NCI-H1092 (cell line): ENCODE results near the gene ATXN8OS.
"Not testable (repeated sequence)": the region's sequence is repeated elsewhere in the genome, so short reads cannot be mapped to it uniquely, and the experiment has no call there.

ENCODE experiments used
- DNase-seq: peaks from one replicate; lab custom pipeline; 2025; lab: John Stamatoyannopoulos, UW

The ATXN8OS gene

DNA sequence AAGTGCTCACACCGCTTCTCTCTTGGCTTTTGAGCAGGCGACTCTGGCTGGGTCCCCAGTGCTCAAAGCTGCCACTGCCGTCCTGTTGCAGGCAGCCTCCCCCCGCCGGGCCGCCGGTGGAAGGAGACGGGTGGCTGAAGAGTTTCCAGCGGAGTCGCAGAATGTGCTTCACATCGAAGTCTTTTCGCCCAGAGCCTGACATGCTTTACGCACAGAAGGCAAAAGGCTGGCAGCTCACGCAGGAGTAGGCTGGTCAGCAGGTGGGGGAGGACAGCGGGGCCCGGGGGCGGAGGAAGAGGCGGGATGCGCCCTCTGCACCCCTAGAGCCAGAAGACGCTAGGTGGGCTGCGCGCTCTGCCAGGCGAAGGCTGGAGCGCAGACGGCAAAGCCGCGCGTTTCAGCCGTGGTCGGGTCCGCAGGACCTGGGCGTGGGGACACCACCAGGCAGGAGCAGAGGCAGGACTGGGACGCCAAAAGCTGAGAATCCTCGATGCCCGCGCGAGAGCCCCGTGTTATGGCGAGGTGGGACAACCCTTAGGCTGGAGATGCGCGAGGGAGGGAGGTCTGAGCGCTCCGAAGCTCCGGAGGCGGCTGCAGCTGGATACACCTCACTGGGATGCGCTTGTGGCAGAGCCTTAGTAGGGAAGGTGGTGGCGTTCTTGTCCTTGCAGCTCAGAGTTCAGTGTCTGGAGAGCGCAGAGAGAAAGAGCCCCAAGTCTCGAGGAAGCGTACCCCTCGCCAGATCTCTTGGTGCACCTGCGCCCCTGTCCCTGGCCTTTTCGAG lies at the start of gene ATXN8OS:
Gene ATXN8OS (plus strand): TSS at position 329 of the 784 bp plus-strand sequence.
- DNase-seq = peak; percentile 66

DNA sequence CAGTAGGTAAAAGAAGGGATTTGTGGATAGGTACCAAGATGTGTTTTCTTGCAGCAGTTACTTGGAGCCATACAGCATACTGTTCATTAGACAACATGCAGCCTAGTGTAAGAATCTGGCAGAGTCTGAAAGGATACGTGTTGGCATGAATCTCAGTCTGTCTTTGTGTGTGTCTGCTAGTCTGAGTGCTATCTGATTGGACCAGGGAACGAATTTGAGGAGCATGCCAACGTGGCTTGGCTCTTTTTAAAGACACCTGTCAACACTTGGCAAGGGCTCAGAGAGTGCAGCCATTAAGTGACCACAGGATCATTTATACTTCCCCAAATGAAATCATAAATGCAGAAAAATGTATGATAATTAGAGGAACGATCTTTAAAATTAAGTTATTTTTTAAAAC lies 27.6 kb upstream of the ATXN8OS start:
- peak; percentile 9 for DNase-seq

DNA sequence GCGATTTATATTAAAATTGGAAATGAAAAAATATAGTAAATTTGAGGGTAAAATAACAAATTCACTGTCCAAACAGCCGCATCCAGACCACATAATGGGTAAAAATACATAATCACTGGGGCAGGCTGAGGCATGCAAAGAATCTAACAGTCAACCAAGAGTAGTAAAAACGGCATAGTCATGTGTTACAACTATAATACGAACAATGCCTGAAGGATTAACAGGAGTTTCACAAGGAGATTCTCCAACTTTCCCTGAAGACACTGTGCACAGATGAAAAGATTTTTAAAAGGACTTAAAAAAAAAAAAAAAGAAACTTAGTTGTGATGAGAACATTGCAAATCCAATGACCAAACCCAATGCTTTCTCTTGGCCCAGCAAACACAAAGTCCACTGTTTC lies 20.4 kb upstream of the ATXN8OS start:
- DNase-seq = no peak

DNA sequence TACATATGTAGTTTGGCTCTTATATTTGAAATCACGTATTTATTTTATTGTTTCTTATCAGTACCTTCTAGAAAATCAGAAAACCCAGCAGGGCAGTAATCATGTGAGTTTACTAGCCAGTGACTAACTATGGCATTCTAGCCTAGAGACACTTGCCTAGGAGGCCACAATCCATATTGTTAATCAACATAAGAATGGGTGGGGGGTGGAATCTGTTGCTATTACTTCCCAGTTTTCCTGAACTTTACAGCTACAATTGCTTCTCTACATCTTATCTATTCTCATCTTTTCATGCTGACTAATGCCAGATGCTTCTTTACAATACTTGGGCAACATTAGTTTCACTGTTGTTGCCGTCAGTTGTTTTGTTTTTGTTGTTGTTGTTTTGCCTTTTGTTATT lies 18.7 kb upstream of the ATXN8OS start:
- DNase-seq = no peak

DNA sequence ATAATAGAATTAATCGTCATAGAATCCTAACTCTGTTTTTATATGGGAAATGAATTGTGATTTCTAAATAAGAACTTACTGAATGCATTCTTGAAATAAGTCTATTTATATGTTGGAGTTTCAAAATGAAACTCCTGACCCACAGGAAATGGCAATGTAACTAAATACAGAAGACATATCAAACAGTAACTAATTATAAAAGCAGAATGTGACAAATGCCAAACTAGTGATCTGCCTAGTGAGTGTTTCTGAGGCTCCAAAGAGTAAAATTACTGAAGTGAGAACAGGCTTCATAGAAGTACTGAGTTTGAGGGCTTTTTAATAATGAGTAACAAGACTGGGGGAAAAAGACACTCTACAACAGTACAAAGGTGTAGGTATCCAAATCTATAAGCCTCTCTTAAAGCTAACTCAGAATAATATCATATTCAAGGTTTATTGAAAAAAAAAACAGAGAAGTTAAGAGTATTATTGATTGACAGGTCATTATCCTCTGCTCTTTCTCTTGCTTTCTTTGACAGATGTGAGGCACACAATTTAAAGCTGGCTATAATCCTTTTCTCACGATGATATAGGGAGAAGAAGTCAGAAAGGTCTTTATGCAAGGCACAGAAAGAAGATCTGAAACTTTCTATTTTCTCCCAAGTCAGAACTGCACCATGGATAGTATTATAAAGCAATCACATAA lies 17.4 kb upstream of the ATXN8OS start:
- no peak for DNase-seq

DNA sequence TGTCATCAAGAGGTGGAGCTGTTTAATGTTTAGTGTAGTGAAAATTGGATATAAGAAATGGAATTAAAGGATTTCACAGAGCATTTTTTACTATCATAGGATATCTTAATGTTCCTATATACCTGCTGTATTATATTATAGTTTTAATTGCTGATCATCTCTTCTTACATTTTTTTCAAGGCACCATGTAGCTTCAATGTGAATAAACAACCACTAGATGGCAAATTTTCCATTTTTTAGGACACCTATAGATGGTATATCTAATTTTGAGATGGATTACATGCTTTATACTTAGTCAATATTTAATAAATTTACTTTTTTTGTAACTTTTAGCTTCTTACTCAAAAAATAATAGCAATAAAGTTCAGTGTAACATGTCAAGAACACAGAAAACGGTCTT lies 9.0 kb upstream of the ATXN8OS start:
- peak; percentile 19 for DNase-seq

DNA sequence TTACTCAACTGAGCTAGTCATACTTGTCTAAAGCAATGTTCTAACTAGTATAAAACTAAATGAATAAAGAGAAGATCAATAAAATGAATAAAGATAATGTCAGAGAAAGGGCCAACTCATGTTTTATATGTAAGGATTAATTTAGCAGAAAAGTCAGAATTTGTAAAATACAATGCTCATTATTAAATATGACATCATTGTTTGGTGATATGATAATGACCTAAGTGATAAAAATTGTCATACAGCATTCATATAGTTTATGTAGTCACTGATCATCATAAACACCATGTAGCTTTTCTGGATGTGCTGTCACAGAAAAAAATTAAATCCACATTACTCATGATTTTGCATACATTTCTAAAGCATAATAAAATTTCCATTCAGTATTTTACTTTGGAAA lies 3.1 kb upstream of the ATXN8OS start:
- DNase-seq = no peak

DNA sequence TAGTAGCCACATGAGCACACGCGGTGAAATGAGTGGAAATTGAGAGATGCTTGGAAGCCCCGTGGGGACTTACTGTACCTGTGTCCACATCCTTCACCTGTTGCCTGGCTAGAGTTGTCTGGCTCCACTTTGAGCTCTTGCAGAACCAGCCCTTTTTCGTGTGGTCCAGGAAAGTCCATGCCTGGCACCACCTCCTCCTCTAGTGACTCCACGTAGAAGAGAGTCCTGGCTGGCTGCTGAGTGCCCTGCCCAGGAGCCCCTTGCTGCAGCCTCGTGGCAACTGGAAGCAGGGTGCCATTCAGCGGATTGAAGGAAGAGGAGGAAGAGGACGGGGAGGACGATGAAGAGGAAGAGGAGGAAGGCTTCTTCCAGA lies 515 bp upstream of the ATXN8OS start:
- peak; percentile 36 for DNase-seq

DNA sequence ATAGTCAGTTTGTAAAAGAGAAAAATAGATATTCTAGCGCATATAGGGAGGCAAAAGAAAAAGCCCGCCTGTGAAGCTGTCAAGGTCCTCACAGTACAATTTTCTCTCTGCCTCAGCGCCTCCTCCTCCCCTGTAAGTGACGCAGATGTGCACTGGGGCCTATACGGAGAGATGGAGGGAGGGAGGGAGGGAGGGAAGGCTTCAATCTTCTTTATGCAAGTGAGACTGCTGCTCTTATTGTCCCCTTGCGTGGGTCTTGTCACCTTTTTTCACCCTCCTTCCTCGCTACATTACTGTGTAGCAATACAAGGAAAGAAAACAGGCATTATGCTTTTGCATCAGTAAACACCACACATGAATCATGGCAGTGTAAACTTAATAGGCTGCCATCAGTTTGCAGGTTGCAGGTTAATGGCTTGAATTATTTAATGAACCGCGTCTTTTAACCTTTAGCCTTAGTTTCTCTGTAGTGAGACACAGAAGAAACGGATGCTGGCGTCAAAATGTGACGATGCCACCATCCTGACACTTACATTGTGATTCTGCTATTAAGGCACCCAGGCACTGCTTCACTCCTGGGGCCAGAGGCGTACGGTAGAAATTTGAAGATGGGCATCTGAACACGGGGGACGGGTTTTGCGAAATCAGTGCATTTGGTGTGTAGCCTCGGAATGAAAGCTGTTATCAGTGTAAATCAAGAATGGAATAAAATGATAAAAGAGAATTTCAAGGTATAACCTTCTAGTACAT lies 905 bp downstream of the ATXN8OS start, which contains the start of gene KLHL1:
Gene KLHL1 (minus strand): TSS at position 97 of the 750 bp plus-strand sequence. CDS start 753 bp downstream, outside the sequence.
- DNase-seq = no peak

DNA sequence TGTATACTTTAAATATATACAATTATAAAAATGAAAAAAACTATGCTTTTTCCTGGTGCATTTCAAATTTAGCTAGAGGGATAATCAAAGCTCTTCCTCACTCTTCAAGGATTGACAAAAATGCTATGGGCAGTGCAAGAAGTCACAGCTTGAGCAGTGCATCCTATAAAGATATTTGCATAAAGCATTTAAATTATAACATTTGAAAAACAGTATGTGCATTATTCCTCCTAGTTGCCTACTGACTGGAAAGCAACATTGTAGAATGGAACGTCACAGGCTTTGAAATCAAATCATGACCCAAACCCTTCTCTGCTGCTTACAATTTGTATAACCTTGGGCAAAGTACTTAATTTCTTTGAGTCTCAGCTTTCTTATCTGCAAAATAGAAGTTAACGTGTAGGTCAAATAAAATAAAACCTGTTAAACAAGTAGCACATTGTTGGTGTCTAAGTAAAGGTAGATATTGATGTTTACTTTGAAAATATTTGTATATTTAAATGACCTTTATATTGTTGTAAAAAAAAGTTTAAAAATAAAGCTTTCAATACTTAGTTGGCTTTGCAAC lies 9.8 kb downstream of the ATXN8OS start:
- no peak for DNase-seq

DNA sequence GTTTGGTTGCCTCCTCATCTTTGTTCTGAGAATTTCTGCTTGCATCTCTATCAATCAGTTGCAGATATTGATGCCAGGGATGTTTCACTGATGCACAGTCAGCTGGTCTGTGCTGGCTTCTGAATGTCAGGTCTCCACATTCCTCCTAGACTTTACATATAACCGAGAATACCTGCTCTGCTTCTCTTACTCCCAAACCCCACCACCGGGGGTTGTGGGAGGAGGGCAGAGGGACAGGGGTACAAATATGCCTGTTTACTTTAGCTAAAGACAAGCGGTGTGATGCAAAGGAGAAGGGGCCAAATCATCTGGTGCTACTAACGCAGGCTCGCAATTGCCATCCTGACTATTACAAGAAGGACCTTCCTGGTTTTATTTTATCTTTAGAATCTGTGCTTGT lies 18.1 kb downstream of the ATXN8OS start:
- no peak for DNase-seq

DNA sequence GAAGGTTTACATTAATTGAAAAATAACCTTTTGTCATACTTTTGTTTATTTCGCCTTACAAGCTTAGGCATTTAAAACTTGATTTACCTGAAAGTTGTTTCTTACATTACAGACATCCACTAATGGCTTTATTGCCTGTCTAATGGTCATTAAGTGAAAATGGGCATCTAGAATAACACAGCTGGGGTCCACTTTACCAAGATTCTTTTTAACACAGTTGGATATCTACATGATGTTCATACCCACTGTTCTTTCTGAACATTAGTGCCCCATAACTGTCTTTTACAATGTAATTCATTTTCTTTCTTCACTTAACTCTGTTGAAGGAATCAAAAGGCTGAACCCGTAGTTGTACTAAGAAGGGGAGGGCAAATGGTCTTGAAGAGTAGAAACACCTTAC lies 20.5 kb downstream of the ATXN8OS start:
- no peak for DNase-seq

DNA sequence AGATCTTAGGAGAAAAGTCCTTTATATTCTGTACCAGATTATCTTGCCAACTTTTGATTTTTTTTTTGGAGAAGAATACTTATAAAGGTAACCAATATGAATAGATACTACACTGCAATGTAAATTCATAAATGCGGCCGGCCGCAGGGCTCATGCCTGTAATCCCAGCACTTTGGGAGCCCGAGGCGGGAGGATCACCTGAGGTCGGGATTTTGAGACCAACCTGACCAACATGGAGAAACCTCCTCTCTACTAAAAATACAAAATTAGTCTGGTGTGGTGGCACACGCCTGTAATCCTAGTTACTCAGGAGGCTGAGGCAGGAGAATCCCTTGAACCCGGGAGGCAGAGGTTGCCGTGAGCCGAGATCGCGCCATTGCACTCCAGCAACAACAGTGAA lies 35.0 kb downstream of the ATXN8OS start:
- not testable (repeated sequence) for DNase-seq

DNA sequence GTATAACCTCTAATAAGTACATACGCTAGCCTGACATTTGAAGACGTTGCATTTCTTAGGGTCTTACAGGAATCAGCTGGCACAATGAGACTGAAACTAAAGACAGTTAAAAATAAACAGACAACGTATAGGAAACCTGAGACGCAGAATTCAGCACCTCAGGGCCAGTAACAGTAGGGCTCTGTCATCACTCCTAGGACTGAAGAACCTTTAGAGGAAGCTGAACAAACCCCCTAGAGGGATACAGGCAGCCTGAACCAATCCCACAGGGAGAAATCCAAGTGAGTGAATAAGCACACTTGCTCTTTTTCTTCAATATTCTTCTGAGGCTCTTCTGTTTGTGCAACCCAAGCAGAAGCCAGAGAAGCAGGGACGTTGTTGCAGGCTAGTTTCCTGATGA lies 54.5 kb downstream of the ATXN8OS start:
- DNase-seq = no peak

DNA sequence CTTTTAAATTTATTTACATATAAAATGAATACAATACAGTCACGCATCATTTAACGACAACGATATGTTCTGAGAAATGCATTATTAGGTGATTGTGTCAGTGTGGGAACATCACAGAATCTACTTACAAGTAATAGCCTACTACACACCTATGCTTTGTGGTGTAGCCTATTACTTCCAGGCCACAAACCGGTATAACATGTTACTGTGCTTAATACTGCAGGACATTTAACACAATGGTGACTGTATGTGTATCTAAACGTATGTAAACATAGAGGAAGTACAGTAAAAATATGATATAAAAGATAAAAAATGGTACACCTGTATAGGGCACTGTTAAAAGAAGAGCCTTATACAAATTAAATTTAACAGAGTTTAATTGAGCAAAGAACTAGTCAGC lies 63.1 kb downstream of the ATXN8OS start:
- no peak for DNase-seq

DNA sequence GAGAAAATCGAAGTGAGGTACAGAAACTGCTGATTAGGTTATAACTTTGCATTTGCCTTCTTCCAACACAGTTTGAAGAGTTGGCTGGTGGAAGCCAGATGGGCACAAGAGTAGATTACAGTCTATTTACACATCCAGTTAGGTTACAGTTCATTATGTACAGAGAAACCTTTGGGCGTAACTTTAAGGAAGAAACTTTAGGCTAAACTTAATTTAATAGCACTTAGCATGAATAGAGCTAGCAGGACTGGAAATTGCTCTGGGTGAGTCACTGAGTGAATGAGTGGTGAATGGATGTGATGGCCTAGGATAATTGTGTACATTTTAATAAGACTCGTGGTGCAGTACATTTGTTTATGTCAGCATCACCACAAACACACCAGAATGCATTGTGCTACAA lies 63.5 kb downstream of the ATXN8OS start:
- no peak for DNase-seq

DNA sequence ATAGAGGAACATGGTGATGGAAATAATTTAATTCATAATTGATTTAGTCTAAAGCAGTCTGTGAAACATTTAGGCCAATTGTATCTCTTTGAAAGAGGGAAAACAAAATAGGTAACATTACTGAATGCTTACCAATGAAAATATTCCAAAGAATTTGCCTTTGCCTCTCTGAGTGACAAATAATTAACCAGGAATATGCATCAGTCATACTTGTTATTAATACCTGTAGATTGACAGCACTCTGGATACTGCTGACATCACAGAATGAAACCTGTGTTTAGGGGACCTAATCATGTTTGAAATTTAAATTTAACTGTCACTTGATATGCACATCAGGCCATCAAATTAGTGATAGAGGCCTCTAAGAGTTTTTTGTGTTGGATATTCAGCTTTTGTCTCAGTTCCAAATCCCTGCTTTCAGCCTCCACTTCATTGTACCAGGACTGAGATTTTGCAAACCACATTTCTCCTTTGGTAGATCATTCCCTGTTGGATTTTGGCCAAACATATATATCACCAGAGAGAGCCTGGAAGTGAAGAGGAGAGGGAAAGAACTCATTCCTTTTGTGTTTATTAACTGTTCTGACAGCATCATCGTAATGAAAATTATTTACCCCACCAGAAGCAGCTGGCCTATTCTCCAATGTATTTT lies 65.4 kb downstream of the ATXN8OS start:
- DNase-seq = no peak

DNA sequence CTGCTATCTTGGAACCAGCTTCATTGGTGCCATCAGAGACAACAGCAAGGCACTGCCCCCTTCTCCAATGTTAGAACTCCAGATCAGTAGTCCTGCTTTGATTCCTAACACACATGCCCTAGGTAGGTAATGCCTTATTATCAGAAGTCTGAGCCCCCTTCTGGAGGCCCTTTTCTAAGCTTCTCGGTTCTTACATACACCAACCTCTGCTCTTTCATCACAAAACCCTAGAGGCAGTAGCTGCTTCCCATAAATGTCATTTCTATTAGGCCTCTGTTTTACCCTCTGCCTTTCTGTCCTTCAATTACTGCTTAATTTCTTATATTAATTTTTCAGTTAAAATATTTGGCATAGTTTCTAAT lies 66.0 kb downstream of the ATXN8OS start:
- no peak for DNase-seq

DNA sequence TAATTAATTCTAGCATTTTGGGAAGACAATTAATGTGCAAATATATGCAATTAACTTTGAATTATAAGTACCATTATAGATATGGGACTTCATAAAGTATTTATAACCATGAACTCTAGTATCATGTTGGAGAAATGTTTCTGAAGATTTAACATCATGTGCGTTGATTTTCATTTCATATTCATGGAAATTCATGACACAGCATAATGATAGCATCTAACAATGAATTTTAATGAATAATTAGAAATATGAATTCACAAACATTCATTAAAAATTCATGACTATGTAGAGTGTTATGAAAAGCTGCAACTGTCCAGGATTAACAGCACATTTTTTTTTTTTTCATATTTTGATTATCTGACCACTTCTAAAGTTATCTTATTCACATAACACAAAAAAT lies 70.7 kb downstream of the ATXN8OS start:
- no peak for DNase-seq
